H1 (cell line): ENCODE measurements around the gene HRH1. TPM values are rescaled to one million over a fixed set of nuclear protein-coding genes. Genes with fewer than 3 reads are reported as not detected.

ENCODE experiments used
- CHD1 ChIP-seq: IDR thresholded peaks from 2 replicates; pipeline ENCODE4 v1.6.1; 2012; ENCODE audit warnings: low read depth, low read length, improper control_type of control experiment
- CHD7 ChIP-seq: fragments of 300-600 bp; sonication (generic); IDR thresholded peaks from 2 replicates; pipeline ENCODE4 v1.7.1; 2012; ENCODE audit warnings: low read length, moderate library complexity, mild to moderate bottlenecking, inconsistent platforms; ENCODE audit not compliant: insufficient replicate concordance
- EP300 ChIP-seq, 2 experiments: IDR thresholded peaks; 1 replicate in 1 of 2; 2 replicates in 1 of 2; pipeline ENCODE4 v1.6.1; 2011 to 2012; ENCODE audit warnings: low read depth in 2 of 2, low read length in 2 of 2, mild to moderate bottlenecking in 2 of 2, borderline replicate concordance in 1 of 2, inconsistent platforms in 1 of 2, moderate library complexity in 1 of 2
- EZH2 ChIP-seq: fragments of 200-600 bp; sonication (generic); IDR thresholded peaks from 2 replicates; pipeline ENCODE4 v1.7.1; 2012; ENCODE audit warnings: low read depth, mild to moderate bottlenecking, moderate library complexity, low read length, inconsistent platforms; ENCODE audit not compliant: severe bottlenecking
- RAD21 ChIP-seq, 2 experiments: IDR thresholded peaks in 1 of 2; conservative IDR thresholded peaks in 1 of 2; 2 replicates each; pipeline ENCODE4 v1.6.1; 2011; ENCODE audit warnings: low read depth in 2 of 2, low read length in 2 of 2, improper control_type of control experiment in 1 of 2, inconsistent platforms in 1 of 2, mild to moderate bottlenecking in 1 of 2, moderate library complexity in 1 of 2
- RBBP5 ChIP-seq: IDR thresholded peaks from 2 replicates; pipeline ENCODE4 v1.7.1; 2012; ENCODE audit warnings: low read depth, mild to moderate bottlenecking, inconsistent platforms, low read length, moderate library complexity, borderline replicate concordance
- SP1 ChIP-seq: IDR thresholded peaks from 2 replicates; pipeline ENCODE4 v1.6.1; 2011; ENCODE audit warnings: low read depth, low read length
- SP2 ChIP-seq: IDR thresholded peaks from 2 replicates; pipeline ENCODE4 v1.6.1; 2012; ENCODE audit warnings: mild to moderate bottlenecking, low read length, inconsistent platforms
- polyA plus RNA-seq, 7 experiments: library from polyadenylated mRNA; depleted of rRNA in 3 of 7; stranded (reverse) in 5 of 7; unstranded in 2 of 7; fragments of >200 nt in 5 of 7; fragments of 200-250 nt in 2 of 7; gene quantifications; 1 replicate in 5 of 7; 2 replicates in 1 of 7; 4 replicates in 1 of 7; pipeline versions ENCODE4 v1.2.1 to v1.2.3, GENCODE V29; 2011 to 2013; ENCODE audit warnings: missing spikeins in 2 of 7, mixed read lengths in 2 of 7
- total RNA-seq: library from RNA; stranded (reverse); fragmentation: NEBNext Ultra II Directional; extraction: Animal tissue kit (Norgen Biotek cat#: 25700); gene quantifications from 2 replicates; pipeline ENCODE4 v1.2.1, GENCODE V29; 2021

HRH1 gene
- total and polyA plus RNA-seq, 2 of the 8 experiments (the other 6 are each of a cell fraction or from before 2014, with no cell fraction given): 0.11 TPM; not detected in 1

DNA sequence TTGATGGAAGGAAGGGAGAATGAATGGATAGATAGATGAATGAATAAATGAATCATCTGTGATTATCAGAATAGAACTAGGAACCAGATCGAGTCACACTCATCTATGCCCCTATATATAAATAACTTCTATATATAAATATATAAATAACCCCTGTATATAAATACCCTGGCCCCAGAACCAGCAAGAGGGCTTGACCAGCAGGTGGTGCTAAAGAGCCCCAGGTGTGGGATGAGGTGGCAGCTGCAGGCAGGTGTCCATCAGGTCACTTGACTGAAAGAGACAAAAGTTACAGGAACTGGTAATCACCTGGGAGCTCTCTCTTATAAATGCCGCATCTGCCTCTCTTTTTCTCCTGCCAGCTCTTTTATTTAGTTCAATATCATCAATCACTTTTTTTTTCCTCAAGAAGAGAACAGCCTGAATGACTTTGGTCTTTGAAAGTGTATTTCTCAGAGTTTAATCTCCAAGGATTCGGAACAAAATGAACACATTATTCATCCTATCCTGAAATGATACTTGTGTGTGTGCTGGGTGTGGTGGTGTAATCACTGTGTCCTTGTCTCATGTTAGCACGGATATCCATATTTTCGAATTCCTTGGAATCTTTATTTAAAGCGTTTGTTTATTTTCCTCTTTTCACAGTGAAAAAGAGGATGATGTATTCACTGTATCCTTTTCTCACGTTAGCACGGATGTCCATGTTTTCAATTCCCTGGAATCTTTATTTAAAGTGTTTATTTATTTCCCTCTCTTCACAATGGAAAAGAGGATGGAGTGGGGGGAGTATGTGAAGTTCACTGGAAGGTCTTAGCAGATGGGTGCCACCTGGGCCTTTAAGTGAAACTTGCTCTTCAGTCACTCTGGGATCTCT is 82.5 kb downstream of the HRH1 start (continued):
- TF ChIP-seq CHD7: no peak
- TF ChIP-seq RAD21 (IDR thresholded peaks at IDR 0.05 in 1 of 2, conservative IDR thresholded peaks at IDR 0.05 in 1 of 2; ENCODE audit: low read depth in 2 of 2, low read length in 2 of 2): peak; percentile 70 to 80
- no peak for TF ChIP-seq SP1
- TF ChIP-seq SP2: no peak
- TF ChIP-seq EP300 (IDR thresholded peaks at IDR 0.05; ENCODE audit: borderline replicate concordance in 1 of 2, low read depth in 2 of 2, low read length in 2 of 2): 0 out of 3 replicates have a peak, but pooled peaks of 1 of the 2 experiments have one; percentile 21
- TF ChIP-seq RBBP5: no peak
- no peak for TF ChIP-seq CHD1
- no peak for TF ChIP-seq EZH2
